Right atrium auricular region (tissue), 2 donors: ENCODE results near the gene PRKAG2. TPM values are rescaled to one million over a fixed set of nuclear protein-coding genes. Genes with fewer than 3 reads are reported as not detected.
A peak's percentile ranks its signal among the peaks of the same experiment; 100 is the strongest.

Experiments used
- DNase-seq: peaks from one replicate; pipeline ENCODE4 v3.0.0-alpha.2; 2019; ENCODE audit warnings: low spot score
- H3K27ac ChIP-seq, 2 donors: fragments of 200-600 bp; sonication (generic); 1 replicate in 1 of 2; 2 replicates in 1 of 2; pipeline ENCODE4 v1.5.1; 2016 to 2019
- H3K27me3 ChIP-seq, 2 donors: fragments of 200-600 bp; sonication (generic); one replicate each; pipeline versions ENCODE4 v1.5.1 to v1.6.0; 2017 to 2019
- H3K36me3 ChIP-seq: fragments of 200-600 bp; sonication (generic); one replicate; pipeline ENCODE4 v1.5.1; 2016
- H3K4me1 ChIP-seq, 2 donors: fragments of 200-600 bp; sonication (generic); one replicate each; pipeline versions ENCODE4 v1.5.1 to v1.6.0; 2017 to 2019
- H3K4me3 ChIP-seq, 2 donors: fragments of 200-600 bp; sonication (generic); 1 replicate in 1 of 2; 2 replicates in 1 of 2; pipeline ENCODE4 v1.5.1; 2017 to 2019; ENCODE audit warnings: mild to moderate bottlenecking in 1 of 2, moderate library complexity in 1 of 2
- H3K9me3 ChIP-seq, 2 donors: fragments of 200-600 bp; sonication (generic); one replicate each; pipeline ENCODE4 v1.5.1; 2019
- CTCF ChIP-seq, 2 donors: fragments of 200-600 bp; sonication (generic); IDR thresholded peaks; one replicate each; pipeline ENCODE4 v1.5.1; 2019; ENCODE audit warnings: antibody characterized with exemption in 2 of 2
- total RNA-seq, 2 donors: library from RNA; depleted of rRNA; stranded (reverse); fragments of >200 nt; gene quantifications; one replicate each; pipeline ENCODE4 v1.1.0, GENCODE V29; 2016

PRKAG2 gene
- total RNA-seq, 2 donors from 2014 or later: 133 to 177 TPM

DNA sequence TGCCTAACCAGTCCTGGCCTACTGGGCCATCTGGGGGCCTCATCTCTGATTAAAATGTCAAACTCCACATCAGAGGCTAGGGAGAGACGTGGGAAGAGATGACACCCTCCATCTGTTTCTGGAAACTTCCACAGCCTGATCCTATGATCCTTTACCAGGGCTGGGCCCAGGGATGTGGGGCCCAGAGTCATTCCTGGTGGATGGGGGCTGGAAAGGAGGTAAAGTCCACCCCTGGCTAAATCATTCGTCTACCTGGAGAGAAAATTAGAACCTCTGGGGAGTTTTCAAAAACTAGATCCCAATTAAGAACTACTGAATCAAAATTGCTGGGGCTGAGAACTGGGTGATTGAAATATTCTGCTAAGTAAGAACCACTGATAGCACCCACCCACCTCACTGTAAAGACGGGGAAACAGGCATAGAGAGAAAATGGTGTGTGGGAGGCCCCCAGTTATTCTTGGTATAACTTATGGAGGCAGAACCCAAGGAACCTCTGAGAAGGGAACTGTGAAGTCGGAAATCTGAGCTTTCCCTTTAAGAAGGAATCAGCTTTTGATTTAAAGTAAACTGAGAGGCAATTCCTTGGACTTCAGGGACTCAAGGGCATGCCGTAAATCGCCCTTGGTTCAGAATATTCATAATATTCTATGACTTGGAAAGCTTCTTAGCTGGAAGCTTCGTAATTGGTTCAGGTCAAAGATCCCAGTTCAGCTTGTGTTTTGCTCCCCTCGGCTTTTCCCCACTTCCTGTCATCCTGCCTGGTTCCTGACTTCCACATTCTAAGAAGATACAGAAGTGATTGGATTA is 53.1 kb downstream of the PRKAG2 start:
- Histone ChIP-seq H3K4me1 (peaks cover 0 to 35% of the 10 kb centered on the region in 2 donors), H3K27me3 (no peaks in the 10 kb centered on the region), H3K9me3 (no peaks in the 10 kb centered on the region), H3K36me3 (no peaks in the 10 kb centered on the region), H3K4me3 (peak overlapping the region in 1 of 2 donors; percentile 10), H3K27ac (no peak overlapping the region)
- DNase-seq: no peak
- TF ChIP-seq CTCF (IDR thresholded peaks at IDR 0.05): no peak

DNA sequence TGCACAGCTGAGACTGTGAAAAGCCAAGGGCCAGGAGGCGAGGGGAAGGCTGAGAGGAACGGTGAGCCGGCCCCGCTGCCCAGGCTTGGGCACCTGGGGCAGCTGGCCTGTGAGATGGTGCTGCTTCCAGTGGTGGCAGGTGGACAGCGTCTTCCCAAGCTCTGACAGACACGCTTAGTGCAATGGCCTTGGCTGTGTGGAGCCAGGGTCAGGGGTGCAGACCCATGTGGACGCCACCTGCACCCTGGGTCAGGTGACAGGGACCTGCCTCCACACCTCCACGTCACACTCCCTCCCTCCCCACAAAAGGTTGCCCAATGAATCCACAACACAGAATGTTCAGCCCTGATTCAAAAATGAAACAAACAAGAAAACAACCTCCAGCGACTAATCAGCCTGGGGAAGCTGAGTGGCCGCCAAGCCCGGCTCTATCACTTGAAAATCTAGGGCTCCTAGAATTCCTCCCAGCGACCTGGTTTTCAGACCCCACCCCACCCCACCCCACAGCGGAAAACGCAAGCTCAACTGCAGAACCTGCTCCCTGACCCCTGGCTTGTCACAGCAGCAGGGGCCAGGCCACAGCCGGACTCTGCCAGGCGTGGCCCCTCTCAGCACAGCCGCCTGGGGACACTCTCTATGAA is 54.3 kb downstream of the PRKAG2 start:
- peaks cover 0 to 35% of the 10 kb centered on the region in 2 donors for H3K4me1 ChIP-seq
- H3K4me3 ChIP-seq: no peak overlapping the region
- H3K27ac ChIP-seq: no peak overlapping the region
- no peaks in the 10 kb centered on the region for H3K9me3 ChIP-seq
- H3K36me3 ChIP-seq: no peaks in the 10 kb centered on the region
- DNase-seq: no peak
- TF ChIP-seq CTCF (IDR thresholded peaks at IDR 0.05): no peak
- H3K27me3 ChIP-seq: no peaks in the 10 kb centered on the region

GRCh38 chr7:151821806-151822540 is 54.9 kb downstream of the PRKAG2 start:
- TF ChIP-seq CTCF (IDR thresholded peaks at IDR 0.05): no peak
- DNase-seq: no peak
- Histone ChIP-seq H3K4me3 (no peak overlapping the region), H3K27ac (no peak overlapping the region), H3K9me3 (no peaks in the 10 kb centered on the region), H3K27me3 (no peaks in the 10 kb centered on the region), H3K36me3 (no peaks in the 10 kb centered on the region), H3K4me1 (peaks cover 0 to 35% of the 10 kb centered on the region in 2 donors)

GRCh38 chr7:151821226-151821625 is 55.7 kb downstream of the PRKAG2 start:
- no peak overlapping the region for H3K27ac ChIP-seq
- no peak for TF ChIP-seq CTCF (IDR thresholded peaks at IDR 0.05)
- no peak for DNase-seq
- no peak overlapping the region for H3K4me3 ChIP-seq
- peaks cover 0 to 35% of the 10 kb centered on the region in 2 donors for H3K4me1 ChIP-seq
- no peaks in the 10 kb centered on the region for H3K27me3 ChIP-seq
- H3K9me3 ChIP-seq: no peaks in the 10 kb centered on the region
- no peaks in the 10 kb centered on the region for H3K36me3 ChIP-seq

GRCh38 chr7:151820491-151821105 is 56.3 kb downstream of the PRKAG2 start:
- no peak for DNase-seq
- no peak overlapping the region for H3K4me3 ChIP-seq
- H3K4me1 ChIP-seq: peaks cover 0 to 35% of the 10 kb centered on the region in 2 donors
- no peak for TF ChIP-seq CTCF (IDR thresholded peaks at IDR 0.05)
- H3K27me3 ChIP-seq: no peaks in the 10 kb centered on the region
- no peak overlapping the region for H3K27ac ChIP-seq
- H3K36me3 ChIP-seq: no peaks in the 10 kb centered on the region
- H3K9me3 ChIP-seq: no peaks in the 10 kb centered on the region
